Liver (tissue), 3 donors: ENCODE measurements around the gene GARNL3.

Experiments used
- GABPA ChIP-seq, 2 donors: IDR thresholded peaks in 1 of 2; conservative IDR thresholded peaks in 1 of 2; 2 replicates each; pipeline ENCODE4 v1.6.1; 2016; ENCODE audit warnings: antibody characterized with exemption in 2 of 2, mild to moderate bottlenecking in 1 of 2, moderate library complexity in 1 of 2
- HNF4A ChIP-seq, 2 donors: conservative IDR thresholded peaks; 2 replicates each; pipeline ENCODE4 v1.6.1; 2016; ENCODE audit warnings: antibody characterized with exemption in 2 of 2, mild to moderate bottlenecking in 2 of 2
- HNF4G ChIP-seq: IDR thresholded peaks from 2 replicates; pipeline ENCODE4 v1.6.1; 2016; ENCODE audit warnings: antibody characterized with exemption
- RAD21 ChIP-seq, 2 donors: IDR thresholded peaks; 2 replicates each; pipeline ENCODE4 v1.6.1; 2016; ENCODE audit warnings: antibody characterized with exemption in 2 of 2, mild to moderate bottlenecking in 2 of 2
- TAF1 ChIP-seq: conservative IDR thresholded peaks from 2 replicates; pipeline ENCODE4 v1.6.1; 2016; ENCODE audit warnings: antibody characterized with exemption, mild to moderate bottlenecking
- YY1 ChIP-seq: IDR thresholded peaks from 2 replicates; pipeline ENCODE4 v1.6.1; 2016; ENCODE audit warnings: antibody characterized with exemption, mild to moderate bottlenecking
- TF ChIP-seq, protein P1 (sequence below): fragments of 150-350 bp; IDR thresholded peaks from 2 replicates; pipeline ENCODE4 v1.5.1; 2017; ENCODE audit warnings: improper control_type of control experiment, low read depth, low read length; ENCODE audit not compliant: missing input control
- TF ChIP-seq, protein P2 (sequence below): IDR thresholded peaks from 2 replicates; pipeline ENCODE4 v1.6.1; 2016; ENCODE audit warnings: antibody characterized with exemption
- TF ChIP-seq, protein P3 (sequence below): IDR thresholded peaks from 2 replicates; pipeline ENCODE4 v1.6.1; 2016; ENCODE audit warnings: antibody characterized with exemption, mild to moderate bottlenecking
- donor health status: healthy.
- donor health status: healthy.

DNA sequence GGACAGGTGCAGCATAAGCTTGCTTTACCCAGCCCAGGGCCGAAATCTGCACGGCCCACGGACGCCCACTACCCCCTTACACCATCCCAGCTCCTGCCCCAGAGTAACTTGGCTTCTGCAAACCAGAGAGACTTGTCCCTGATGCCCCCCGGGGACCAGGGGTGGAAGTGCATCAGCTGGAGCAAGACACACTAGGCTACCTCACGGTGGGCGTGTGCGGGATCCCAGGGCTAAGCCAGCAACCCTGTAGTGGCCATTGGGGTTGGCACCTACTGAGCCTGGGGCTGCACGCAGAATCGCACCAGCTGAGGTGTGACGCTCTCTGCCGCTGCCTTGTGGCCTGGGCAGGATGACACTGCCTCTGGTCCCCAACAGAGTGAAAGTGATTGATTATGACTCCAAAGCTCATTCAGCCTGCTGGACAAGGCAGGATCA is 153.5 kb downstream of the GARNL3 start:
- TF ChIP-seq, protein P1, sequence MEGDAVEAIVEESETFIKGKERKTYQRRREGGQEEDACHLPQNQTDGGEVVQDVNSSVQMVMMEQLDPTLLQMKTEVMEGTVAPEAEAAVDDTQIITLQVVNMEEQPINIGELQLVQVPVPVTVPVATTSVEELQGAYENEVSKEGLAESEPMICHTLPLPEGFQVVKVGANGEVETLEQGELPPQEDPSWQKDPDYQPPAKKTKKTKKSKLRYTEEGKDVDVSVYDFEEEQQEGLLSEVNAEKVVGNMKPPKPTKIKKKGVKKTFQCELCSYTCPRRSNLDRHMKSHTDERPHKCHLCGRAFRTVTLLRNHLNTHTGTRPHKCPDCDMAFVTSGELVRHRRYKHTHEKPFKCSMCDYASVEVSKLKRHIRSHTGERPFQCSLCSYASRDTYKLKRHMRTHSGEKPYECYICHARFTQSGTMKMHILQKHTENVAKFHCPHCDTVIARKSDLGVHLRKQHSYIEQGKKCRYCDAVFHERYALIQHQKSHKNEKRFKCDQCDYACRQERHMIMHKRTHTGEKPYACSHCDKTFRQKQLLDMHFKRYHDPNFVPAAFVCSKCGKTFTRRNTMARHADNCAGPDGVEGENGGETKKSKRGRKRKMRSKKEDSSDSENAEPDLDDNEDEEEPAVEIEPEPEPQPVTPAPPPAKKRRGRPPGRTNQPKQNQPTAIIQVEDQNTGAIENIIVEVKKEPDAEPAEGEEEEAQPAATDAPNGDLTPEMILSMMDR: peak; percentile 7
- no peak for TF ChIP-seq YY1
- TF ChIP-seq, protein P2, sequence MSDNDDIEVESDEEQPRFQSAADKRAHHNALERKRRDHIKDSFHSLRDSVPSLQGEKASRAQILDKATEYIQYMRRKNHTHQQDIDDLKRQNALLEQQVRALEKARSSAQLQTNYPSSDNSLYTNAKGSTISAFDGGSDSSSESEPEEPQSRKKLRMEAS: no peak
- no peak for TF ChIP-seq HNF4G
- TF ChIP-seq TAF1: no peak
- TF ChIP-seq, protein P3, sequence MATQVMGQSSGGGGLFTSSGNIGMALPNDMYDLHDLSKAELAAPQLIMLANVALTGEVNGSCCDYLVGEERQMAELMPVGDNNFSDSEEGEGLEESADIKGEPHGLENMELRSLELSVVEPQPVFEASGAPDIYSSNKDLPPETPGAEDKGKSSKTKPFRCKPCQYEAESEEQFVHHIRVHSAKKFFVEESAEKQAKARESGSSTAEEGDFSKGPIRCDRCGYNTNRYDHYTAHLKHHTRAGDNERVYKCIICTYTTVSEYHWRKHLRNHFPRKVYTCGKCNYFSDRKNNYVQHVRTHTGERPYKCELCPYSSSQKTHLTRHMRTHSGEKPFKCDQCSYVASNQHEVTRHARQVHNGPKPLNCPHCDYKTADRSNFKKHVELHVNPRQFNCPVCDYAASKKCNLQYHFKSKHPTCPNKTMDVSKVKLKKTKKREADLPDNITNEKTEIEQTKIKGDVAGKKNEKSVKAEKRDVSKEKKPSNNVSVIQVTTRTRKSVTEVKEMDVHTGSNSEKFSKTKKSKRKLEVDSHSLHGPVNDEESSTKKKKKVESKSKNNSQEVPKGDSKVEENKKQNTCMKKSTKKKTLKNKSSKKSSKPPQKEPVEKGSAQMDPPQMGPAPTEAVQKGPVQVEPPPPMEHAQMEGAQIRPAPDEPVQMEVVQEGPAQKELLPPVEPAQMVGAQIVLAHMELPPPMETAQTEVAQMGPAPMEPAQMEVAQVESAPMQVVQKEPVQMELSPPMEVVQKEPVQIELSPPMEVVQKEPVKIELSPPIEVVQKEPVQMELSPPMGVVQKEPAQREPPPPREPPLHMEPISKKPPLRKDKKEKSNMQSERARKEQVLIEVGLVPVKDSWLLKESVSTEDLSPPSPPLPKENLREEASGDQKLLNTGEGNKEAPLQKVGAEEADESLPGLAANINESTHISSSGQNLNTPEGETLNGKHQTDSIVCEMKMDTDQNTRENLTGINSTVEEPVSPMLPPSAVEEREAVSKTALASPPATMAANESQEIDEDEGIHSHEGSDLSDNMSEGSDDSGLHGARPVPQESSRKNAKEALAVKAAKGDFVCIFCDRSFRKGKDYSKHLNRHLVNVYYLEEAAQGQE: no peak
- peak in 1 of 2 donors; percentile 63 for TF ChIP-seq RAD21 (IDR thresholded peaks at IDR 0.05)
- peak in 1 of 2 donors; percentile 27 for TF ChIP-seq HNF4A (conservative IDR thresholded peaks at IDR 0.05)
- no peak for TF ChIP-seq GABPA (IDR thresholded peaks at IDR 0.05 in 1 of 2, conservative IDR thresholded peaks at IDR 0.05 in 1 of 2)
